ENCODE data around the gene GDPD3.
"Not testable (repeated sequence)": the region's sequence is repeated elsewhere in the genome, so short reads cannot be mapped to it uniquely, and the experiment has no call there.

GDPD3 gene

GRCh38 chr16:30122604-30123160, 9.3 kb upstream of the GDPD3 start:
- no peak for DNase-seq (ENCODE audit: low spot score)

- no peak for DNase-seq (ENCODE audit: low spot score)
These were observed 8.6 kb upstream of the GDPD3 start for GRCh38 chr16:30121741-30122571.

GRCh38 chr16:30120340-30121105, 7.2 kb upstream of the GDPD3 start:
- DNase-seq (ENCODE audit: low spot score): no peak

GRCh38 chr16:30119428-30119827, 6.1 kb upstream of the GDPD3 start:
- no peak for DNase-seq (ENCODE audit: low spot score)

GRCh38 chr16:30117768-30118167, 4.4 kb upstream of the GDPD3 start:
- no peak for DNase-seq (ENCODE audit: low spot score)

GRCh38 chr16:30116291-30117207, 3.2 kb upstream of the GDPD3 start:
- DNase-seq (ENCODE audit: low spot score): no peak

GRCh38 chr16:30115238-30115637, 1.9 kb upstream of the GDPD3 start:
- no peak for DNase-seq (ENCODE audit: low spot score)

GRCh38 chr16:30114833-30115232, 1.5 kb upstream of the GDPD3 start:
- DNase-seq (ENCODE audit: low spot score): not testable (repeated sequence)

GRCh38 chr16:30114411-30114810, 1.1 kb upstream of the GDPD3 start:
- DNase-seq (ENCODE audit: low spot score): no peak

- no peak for DNase-seq (ENCODE audit: low spot score)
These were observed 485 bp upstream of the GDPD3 start for GRCh38 chr16:30113711-30114333.

- DNase-seq (ENCODE audit: low spot score): peak; percentile 53
These were observed 923 bp downstream of the GDPD3 start for GRCh38 chr16:30112197-30113030.

GRCh38 chr16:30110661-30111060, 2.7 kb downstream of the GDPD3 start:
- no peak for DNase-seq (ENCODE audit: low spot score)

GRCh38 chr16:30108059-30108850, 5.1 kb downstream of the GDPD3 start:
- no peak for DNase-seq (ENCODE audit: low spot score)

GRCh38 chr16:30104492-30104891, 8.8 kb downstream of the GDPD3 start:
- no peak for DNase-seq (ENCODE audit: low spot score)

- no peak for DNase-seq (ENCODE audit: low spot score)
These were observed 9.2 kb downstream of the GDPD3 start for GRCh38 chr16:30104090-30104489.

GRCh38 chr16:30096862-30097563, 16.3 kb downstream of the GDPD3 start:
- DNase-seq (ENCODE audit: low spot score): no peak

GRCh38 chr16:30096105-30096861, 17.1 kb downstream of the GDPD3 start, which contains the start of gene YPEL3:
Gene YPEL3, minus strand, starts transcription at chr16:30096213. Its CDS starts 731 bp downstream, at chr16:30095482.
- peak; percentile 89 for DNase-seq (ENCODE audit: low spot score)
